ENCODE measurements around the gene ZNF654.

The ZNF654 gene

GRCh38 chr3:88188436-88188835, 129.4 kb downstream of the ZNF654 start:
- Histone ChIP-seq H3K27me3 (ENCODE audit: insufficient read depth, low read depth) (no peaks in the 10 kb centered on the region), H3K4me2 (no peak overlapping the region), H3K4me3 (IDR thresholded peaks at IDR 0.05; ENCODE audit: insufficient read depth, low read depth, low read length) (no peak overlapping the region)

DNA sequence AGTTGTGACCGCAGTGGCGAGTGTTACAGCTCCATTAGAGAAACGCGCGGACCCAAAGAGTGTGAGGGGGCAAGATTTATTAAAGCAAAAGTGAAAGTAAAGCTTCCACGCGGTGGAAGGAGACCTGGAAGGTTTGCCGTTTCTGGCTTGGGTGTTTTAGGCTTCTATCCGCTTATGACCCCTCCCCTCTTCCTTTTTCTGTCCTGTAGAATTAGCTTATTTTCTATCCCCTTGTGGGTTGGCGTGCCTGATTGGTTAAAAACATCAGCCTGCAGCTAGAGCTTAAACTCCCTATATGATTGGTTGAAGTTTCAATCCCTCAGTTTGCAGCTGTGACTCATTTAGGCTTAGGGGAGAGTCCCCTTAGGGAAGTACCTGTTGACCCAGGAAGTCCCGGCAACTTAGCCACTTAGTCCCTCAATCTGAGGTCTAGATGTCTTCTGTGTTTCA, 130.3 kb downstream of the ZNF654 start:
- H3K27ac ChIP-seq, result no peak overlapping the region
- H3K4me2 ChIP-seq, result no peak overlapping the region
- H4K20me1 ChIP-seq (ENCODE audit: insufficient read depth), result no peaks in the 10 kb centered on the region
- no peaks in the 10 kb centered on the region for H3K4me1 ChIP-seq (ENCODE audit: low read depth, poor library complexity, severe bottlenecking)
- H3K4me3 ChIP-seq (IDR thresholded peaks at IDR 0.05; ENCODE audit: insufficient read depth, low read depth, low read length), result no peak overlapping the region
- H3K27me3 ChIP-seq (ENCODE audit: insufficient read depth, low read depth), result no peaks in the 10 kb centered on the region
- no peak overlapping the region for H2AFZ ChIP-seq (ENCODE audit: low read depth)
- no peak overlapping the region for H3K9ac ChIP-seq
- no peaks in the 10 kb centered on the region for H3K79me2 ChIP-seq (ENCODE audit: insufficient read depth, low read depth)
- TF ChIP-seq CTCF (conservative IDR thresholded peaks at IDR 0.05; ENCODE audit: low read depth, low read length), result no peak
- no peaks in the 10 kb centered on the region for H3K36me3 ChIP-seq (ENCODE audit: insufficient read depth)

More at GRCh38 chr3:88188436-88188835, 129.4 kb downstream of the ZNF654 start:
- no peaks in the 10 kb centered on the region for H3K79me2 ChIP-seq (ENCODE audit: insufficient read depth, low read depth)
- no peak overlapping the region for H2AFZ ChIP-seq (ENCODE audit: low read depth)
- no peaks in the 10 kb centered on the region for H4K20me1 ChIP-seq (ENCODE audit: insufficient read depth)
- no peak overlapping the region for H3K27ac ChIP-seq
- no peaks in the 10 kb centered on the region for H3K4me1 ChIP-seq (ENCODE audit: low read depth, poor library complexity, severe bottlenecking)
- H3K9ac ChIP-seq, result no peak overlapping the region
- H3K36me3 ChIP-seq (ENCODE audit: insufficient read depth), result no peaks in the 10 kb centered on the region
- TF ChIP-seq CTCF (conservative IDR thresholded peaks at IDR 0.05; ENCODE audit: low read depth, low read length), result no peak

- H2AFZ ChIP-seq (ENCODE audit: low read depth), result no peak overlapping the region
- no peak overlapping the region for H3K4me2 ChIP-seq
- H3K4me3 ChIP-seq (IDR thresholded peaks at IDR 0.05; ENCODE audit: insufficient read depth, low read depth, low read length), result no peak overlapping the region
- no peaks in the 10 kb centered on the region for H3K27me3 ChIP-seq (ENCODE audit: insufficient read depth, low read depth)
- H3K27ac ChIP-seq, result no peak overlapping the region
- no peaks in the 10 kb centered on the region for H3K4me1 ChIP-seq (ENCODE audit: low read depth, poor library complexity, severe bottlenecking)
- no peaks in the 10 kb centered on the region for H3K36me3 ChIP-seq (ENCODE audit: insufficient read depth)
- TF ChIP-seq CTCF (conservative IDR thresholded peaks at IDR 0.05; ENCODE audit: low read depth, low read length), result no peak
- H3K79me2 ChIP-seq (ENCODE audit: insufficient read depth, low read depth), result no peaks in the 10 kb centered on the region
- no peaks in the 10 kb centered on the region for H4K20me1 ChIP-seq (ENCODE audit: insufficient read depth)
- H3K9ac ChIP-seq, result no peak overlapping the region
Measured at GRCh38 chr3:88191872-88192409, 132.9 kb downstream of the ZNF654 start.

DNA sequence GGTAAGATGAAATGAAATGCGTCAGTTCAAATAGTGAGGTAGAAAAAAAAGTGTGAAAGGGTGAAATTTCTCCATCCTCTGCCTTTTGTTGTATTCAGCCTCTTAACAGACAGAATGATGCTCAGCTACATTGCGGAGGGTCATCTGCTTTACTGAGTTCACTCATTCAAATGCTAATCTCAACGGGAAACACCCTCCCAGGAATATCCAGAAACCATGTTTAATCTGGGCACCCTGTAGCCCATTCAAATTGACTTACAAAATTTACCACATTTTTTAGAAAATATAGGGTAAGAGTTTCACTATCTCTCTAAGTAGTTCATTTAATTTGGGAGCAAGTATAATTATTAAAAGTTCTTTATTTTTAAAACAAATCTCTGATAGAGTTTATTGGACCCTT, 133.6 kb downstream of the ZNF654 start:
- Histone ChIP-seq H3K79me2 (ENCODE audit: insufficient read depth, low read depth) (no peaks in the 10 kb centered on the region), H3K27me3 (ENCODE audit: insufficient read depth, low read depth) (no peaks in the 10 kb centered on the region), H3K4me2 (no peak overlapping the region), H3K9ac (no peak overlapping the region), H4K20me1 (ENCODE audit: insufficient read depth) (no peaks in the 10 kb centered on the region), H2AFZ (ENCODE audit: low read depth) (no peak overlapping the region), H3K4me1 (ENCODE audit: low read depth, poor library complexity, severe bottlenecking) (no peaks in the 10 kb centered on the region), H3K27ac (no peak overlapping the region), H3K36me3 (ENCODE audit: insufficient read depth) (no peaks in the 10 kb centered on the region), H3K4me3 (IDR thresholded peaks at IDR 0.05; ENCODE audit: insufficient read depth, low read depth, low read length) (no peak overlapping the region)
- no peak for TF ChIP-seq CTCF (conservative IDR thresholded peaks at IDR 0.05; ENCODE audit: low read depth, low read length)
